Activated CD8-positive, alpha-beta T cell treated with anti-CD3 and anti-CD28 coated beads for 36 hours (primary cell): Measurements from ENCODE around the gene PARP9. TPM values are rescaled to one million over a fixed set of nuclear protein-coding genes. Genes with fewer than 3 reads are reported as not detected.
A peak's percentile ranks its signal among the peaks of the same experiment; 100 is the strongest.

Source experiments
- ATAC-seq: fragments of 200-7000 bp; cut with Tn5 transposase; one replicate; pipeline ENCODE4 v1.10.0; 2021; ENCODE audit warnings: mild to moderate bottlenecking, moderate library complexity
- CTCF ChIA-PET: fragments of 350-600 bp; sonication (Branson Sonifier 250); formaldehyde crosslinking; loops from one replicate; lab custom pipeline; 2021; ENCODE audit warnings: antibody characterized with exemption; lab: Charles Lee
- POLR2A ChIA-PET: fragments of 350-600 bp; sonication (Branson Sonifier 250); formaldehyde crosslinking; loops from one replicate; lab custom pipeline; 2021; ENCODE audit warnings: antibody characterized with exemption; lab: Charles Lee
- DNase-seq: peaks from one replicate; pipeline ENCODE4 v3.0.0-alpha.2; 2020
- H3K27ac Mint-ChIP-seq: one replicate; pipeline ENCODE4 v1.8.0; 2021; ENCODE audit warnings: mild to moderate bottlenecking, mixed read lengths
- H3K27me3 Mint-ChIP-seq: one replicate; pipeline ENCODE4 v1.8.0; 2021; ENCODE audit warnings: mixed read lengths
- H3K36me3 Mint-ChIP-seq: one replicate; pipeline ENCODE4 v1.8.0; 2021; ENCODE audit warnings: low read depth, mixed read lengths
- H3K4me1 Mint-ChIP-seq: one replicate; pipeline ENCODE4 v1.8.0; 2021; ENCODE audit warnings: low read depth, mixed read lengths
- H3K4me3 Mint-ChIP-seq: one replicate; pipeline ENCODE4 v1.8.0; 2021; ENCODE audit warnings: mild to moderate bottlenecking, moderate library complexity, mixed read lengths
- H3K9me3 Mint-ChIP-seq: one replicate; pipeline ENCODE4 v1.8.0; 2021; ENCODE audit warnings: mixed read lengths
- intact Hi-C: fragments of 100-400 bp; cut with micrococcal nuclease; formaldehyde crosslinking; loops from one replicate; pipeline ENCODE4 v1.10.0; 2022
- total RNA-seq, 2 experiments: library from RNA; stranded (reverse); gene quantifications; one replicate each; pipeline ENCODE4 v1.2.3, GENCODE V29; 2021
- TF ChIP-seq, protein P1 (sequence below): fragments of 200-600 bp; IDR thresholded peaks from one replicate; pipeline ENCODE4 v1.8.0; 2022; ENCODE audit warnings: antibody characterized with exemption, mild to moderate bottlenecking

Gene PARP9
- total RNA-seq, 2 experiments from 2014 or later = 17.8 to 18.5 TPM

- Mint-ChIP-seq H3K9me3 (no peaks in the 10 kb centered on the region), H3K4me1 (peaks cover 52% of the 10 kb centered on the region), H3K27me3 (no peaks in the 10 kb centered on the region), H3K4me3 (no peak overlapping the region), H3K27ac (no peak overlapping the region), H3K36me3 (peaks cover 33% of the 10 kb centered on the region)
- ChIA-PET POLR2A (interaction anchor here (0.6 to 1.4 kb wide), 4 partner anchors 14 to 391 kb away, joined by 3 read pairs; no protein-coding TSS in a partner anchor), CTCF (interaction anchor here (0.9 to 1.7 kb wide), 5 partner anchors 12 to 183 kb away, joined by 3 to 6 read pairs (median 4); partner anchors contain the start of gene KPNA1)
- TF ChIP-seq, protein P1, sequence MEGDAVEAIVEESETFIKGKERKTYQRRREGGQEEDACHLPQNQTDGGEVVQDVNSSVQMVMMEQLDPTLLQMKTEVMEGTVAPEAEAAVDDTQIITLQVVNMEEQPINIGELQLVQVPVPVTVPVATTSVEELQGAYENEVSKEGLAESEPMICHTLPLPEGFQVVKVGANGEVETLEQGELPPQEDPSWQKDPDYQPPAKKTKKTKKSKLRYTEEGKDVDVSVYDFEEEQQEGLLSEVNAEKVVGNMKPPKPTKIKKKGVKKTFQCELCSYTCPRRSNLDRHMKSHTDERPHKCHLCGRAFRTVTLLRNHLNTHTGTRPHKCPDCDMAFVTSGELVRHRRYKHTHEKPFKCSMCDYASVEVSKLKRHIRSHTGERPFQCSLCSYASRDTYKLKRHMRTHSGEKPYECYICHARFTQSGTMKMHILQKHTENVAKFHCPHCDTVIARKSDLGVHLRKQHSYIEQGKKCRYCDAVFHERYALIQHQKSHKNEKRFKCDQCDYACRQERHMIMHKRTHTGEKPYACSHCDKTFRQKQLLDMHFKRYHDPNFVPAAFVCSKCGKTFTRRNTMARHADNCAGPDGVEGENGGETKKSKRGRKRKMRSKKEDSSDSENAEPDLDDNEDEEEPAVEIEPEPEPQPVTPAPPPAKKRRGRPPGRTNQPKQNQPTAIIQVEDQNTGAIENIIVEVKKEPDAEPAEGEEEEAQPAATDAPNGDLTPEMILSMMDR = no peak
- intact Hi-C loops = no loop called here
- no peak for DNase-seq
- no peak for ATAC-seq
These were observed 67.6 kb downstream of the PARP9 start for GRCh38 chr3:122496508-122496907.

GRCh38 chr3:122493296-122493695 lies 70.8 kb downstream of the PARP9 start:
- H3K9me3 Mint-ChIP-seq = no peaks in the 10 kb centered on the region
- intact Hi-C loops = no loop called here
- H3K36me3 Mint-ChIP-seq = peaks cover 48% of the 10 kb centered on the region
- no peak overlapping the region for H3K4me3 Mint-ChIP-seq
- no peak overlapping the region for H3K27ac Mint-ChIP-seq
- no peak for DNase-seq
- ChIA-PET CTCF (interaction anchor here (1.5 kb wide), 1 partner anchor 186 kb away, joined by 3 read pairs; no protein-coding TSS in a partner anchor), POLR2A (interaction anchor here (1.3 kb wide), 1 partner anchor 17 kb away, joined by 4 read pairs; no protein-coding TSS in a partner anchor)
- H3K4me1 Mint-ChIP-seq = peaks cover 40% of the 10 kb centered on the region
- no peak for ATAC-seq
- TF ChIP-seq, protein P1 = no peak
- H3K27me3 Mint-ChIP-seq = no peaks in the 10 kb centered on the region

GRCh38 chr3:122488262-122488973 lies 75.7 kb downstream of the PARP9 start:
- Mint-ChIP-seq H3K36me3 (peaks cover 35% of the 10 kb centered on the region), H3K4me3 (no peak overlapping the region), H3K4me1 (peaks cover 41% of the 10 kb centered on the region), H3K27ac (no peak overlapping the region), H3K9me3 (no peaks in the 10 kb centered on the region), H3K27me3 (no peaks in the 10 kb centered on the region)
- ChIA-PET CTCF (interaction anchor here (0.8 to 1.0 kb wide), 2 partner anchors 9 to 20 kb away, joined by 3 read pairs; no protein-coding TSS in a partner anchor), POLR2A (interaction anchor here (1.1 kb wide), 1 partner anchor 20 kb away, joined by 4 read pairs; no protein-coding TSS in a partner anchor)
- DNase-seq (no peak), ATAC-seq (peak; percentile 45)
- intact Hi-C loops = no loop called here
- TF ChIP-seq, protein P1 = no peak

DNA sequence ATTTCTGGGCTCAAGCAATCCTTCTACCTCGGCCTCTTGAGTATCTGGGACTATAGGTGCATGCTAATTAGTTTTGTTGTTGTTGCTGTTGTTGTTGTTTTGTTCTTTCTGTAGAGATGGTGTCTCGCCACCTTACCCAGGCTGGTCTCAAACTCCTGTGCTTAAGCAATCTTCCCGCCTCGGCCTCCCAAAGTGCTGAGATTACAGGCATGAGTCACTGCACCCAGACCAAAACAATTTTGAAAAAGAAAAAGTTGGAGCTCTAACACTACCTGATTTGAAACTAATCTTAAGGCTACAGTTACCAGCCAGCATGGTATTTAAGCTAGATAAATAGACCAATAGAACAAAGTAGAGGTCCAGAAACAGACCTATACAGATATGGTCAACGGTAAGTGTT lies 79.1 kb downstream of the PARP9 start:
- Mint-ChIP-seq H3K9me3 (no peaks in the 10 kb centered on the region), H3K4me1 (peaks cover 64% of the 10 kb centered on the region), H3K27me3 (no peaks in the 10 kb centered on the region), H3K27ac (no peak overlapping the region), H3K36me3 (peaks cover 25% of the 10 kb centered on the region), H3K4me3 (no peak overlapping the region)
- POLR2A ChIA-PET = no interaction called here
- TF ChIP-seq, protein P1 = no peak
- ATAC-seq (no peak), DNase-seq (no peak)
- CTCF ChIA-PET = interaction anchor here (2.7 kb wide), 1 partner anchor 93 kb away, joined by 6 read pairs; no protein-coding TSS in a partner anchor
- intact Hi-C loops = no loop called here

- peaks cover 62% of the 10 kb centered on the region for H3K4me1 Mint-ChIP-seq
- TF ChIP-seq, protein P1 = no peak
- CTCF ChIA-PET = interaction anchor here (1.4 kb wide), 1 partner anchor 17 kb away, joined by 3 read pairs; no protein-coding TSS in a partner anchor
- intact Hi-C loops = no loop called here
- peak overlapping the region; percentile 49 for H3K27ac Mint-ChIP-seq
- POLR2A ChIA-PET = interaction anchor here (1.1 kb wide), 1 partner anchor 17 kb away, joined by 3 read pairs; no protein-coding TSS in a partner anchor
- DNase-seq (peak; percentile 19), ATAC-seq (peak; percentile 50)
- H3K9me3 Mint-ChIP-seq = no peaks in the 10 kb centered on the region
- H3K27me3 Mint-ChIP-seq = no peaks in the 10 kb centered on the region
- H3K4me3 Mint-ChIP-seq = no peak overlapping the region
- peaks cover 26% of the 10 kb centered on the region for H3K36me3 Mint-ChIP-seq
These were observed 82.7 kb downstream of the PARP9 start for GRCh38 chr3:122481390-122481789.
